ENCODE data around the gene CAPN11.

- no peak for TF ChIP-seq POLR2A (IDR thresholded peaks at IDR 0.05)
- no peak for TF ChIP-seq CTCF (IDR thresholded peaks at IDR 0.05)
Measured at GRCh38 chr6:44122801-44123200, 35.8 kb upstream of the CAPN11 start.
